Esophagus muscularis mucosa (tissue), 4 donors: ENCODE data around the gene SNED1. TPM values are rescaled to one million over a fixed set of nuclear protein-coding genes. Genes with fewer than 3 reads are reported as not detected.

Experiments
- DNase-seq: peaks from one replicate; pipeline ENCODE4 v3.0.0-alpha.2; 2017; ENCODE audit errors: extremely low spot score
- H3K27ac ChIP-seq, 4 donors: fragments of 200-600 bp; sonication (generic); replicated peaks in 1 of 4; 1 replicate in 3 of 4; 2 replicates in 1 of 4; pipeline ENCODE4 v1.5.1; 2016 to 2019; ENCODE audit warnings: mild to moderate bottlenecking in 1 of 4
- H3K27me3 ChIP-seq, 4 donors: fragments of 200-600 bp; sonication (generic); one replicate each; pipeline versions ENCODE4 v1.5.1 to v1.6.0; 2016 to 2019
- H3K36me3 ChIP-seq, 4 donors: fragments of 200-600 bp; sonication (generic); one replicate each; pipeline ENCODE4 v1.5.1; 2016 to 2019
- H3K4me1 ChIP-seq, 4 donors: fragments of 200-600 bp; sonication (generic); one replicate each; pipeline ENCODE4 v1.5.1; 2016 to 2019
- H3K4me3 ChIP-seq, 4 donors: fragments of 200-600 bp; sonication (generic); 1 replicate in 2 of 4; 2 replicates in 2 of 4; pipeline ENCODE4 v1.5.1; 2016 to 2019; ENCODE audit warnings: mild to moderate bottlenecking in 4 of 4, moderate library complexity in 1 of 4
- H3K9me3 ChIP-seq, 4 donors: fragments of 200-600 bp; sonication (generic); 1 replicate in 3 of 4; 2 replicates in 1 of 4; pipeline ENCODE4 v1.5.1; 2016 to 2019
- CTCF ChIP-seq, 3 experiments: fragments of 200-600 bp in 2 of 3; fragments of 450-650 bp in 1 of 3; sonication (generic) in 2 of 3; IDR thresholded peaks; one replicate each; pipeline ENCODE4 v1.5.1; 2017 to 2019; ENCODE audit warnings: antibody characterized with exemption in 3 of 3, mild to moderate bottlenecking in 2 of 3, moderate library complexity in 1 of 3
- EP300 ChIP-seq: sonication (generic); formaldehyde crosslinking; IDR thresholded peaks from one replicate; pipeline ENCODE4 v1.6.1; 2017; ENCODE audit warnings: antibody characterized with exemption
- POLR2A ChIP-seq: fragments of 450-650 bp; IDR thresholded peaks from one replicate; pipeline ENCODE4 v1.6.1; 2017; ENCODE audit warnings: antibody characterized with exemption, moderate library complexity, mild to moderate bottlenecking, low read depth
- POLR2AphosphoS5 ChIP-seq, 2 donors: sonication (generic); formaldehyde crosslinking; IDR thresholded peaks; one replicate each; pipeline ENCODE4 v1.6.1; 2017; ENCODE audit warnings: antibody characterized with exemption in 2 of 2
- WGBS: methylation state at CpG from one replicate; pipeline ENCODE4 v1.1.5; 2018; 5-methylcytosine and 5-hydroxymethylcytosine counted together
- intact Hi-C: fragments of 100-400 bp; cut with DNase I; formaldehyde crosslinking; loops from one replicate; pipeline ENCODE4 v1.15.1; 2023
- total RNA-seq, 4 donors: library from RNA; depleted of rRNA; stranded (reverse); fragments of >200 nt; gene quantifications; one replicate each; pipeline versions ENCODE4 v1.1.0 to v1.2.1, GENCODE V29; 2016

SNED1 gene
- total RNA-seq, 4 donors from 2014 or later = 7.3 to 14.1 (median 11.6) TPM

- intact Hi-C loops = no loop called here
- no peak for TF ChIP-seq CTCF (IDR thresholded peaks at IDR 0.05)
- no peak for TF ChIP-seq POLR2AphosphoS5 (IDR thresholded peaks at IDR 0.05)
- TF ChIP-seq POLR2A = no peak
- no peak for TF ChIP-seq EP300
- 59% methylated on average over 12 of the region's 16 CpGs for WGBS
- H3K36me3 ChIP-seq = peaks cover 0 to 12% (median 4%) of the 10 kb centered on the region in 4 donors
- no peak for DNase-seq
- peaks cover 0 to 6% (median 0%) of the 10 kb centered on the region in 4 donors for H3K27me3 ChIP-seq
- peak overlapping the region; percentile 69 to 82 (median 74) for H3K27ac ChIP-seq
- peak overlapping the region; percentile 64 to 76 (median 68) for H3K4me3 ChIP-seq
- H3K4me1 ChIP-seq = peaks cover 27 to 54% (median 47%) of the 10 kb centered on the region in 4 donors
- no peaks in the 10 kb centered on the region for H3K9me3 ChIP-seq
Measured at GRCh38 chr2:240997141-240997855, 1.1 kb upstream of the SNED1 start.

- Histone ChIP-seq H3K4me1 (peaks cover 22 to 53% (median 43%) of the 10 kb centered on the region in 4 donors), H3K4me3 (peak overlapping the region; percentile 64 to 76 (median 68)), H3K9me3 (peaks cover 0 to 9% (median 5%) of the 10 kb centered on the region in 4 donors), H3K36me3 (peaks cover 0 to 25% (median 8%) of the 10 kb centered on the region in 4 donors), H3K27ac (peak overlapping the region; percentile 62 to 79 (median 68)), H3K27me3 (no peaks in the 10 kb centered on the region)
- no peak for DNase-seq
- intact Hi-C loops = no loop called here
- WGBS = no CpG with 5 or more reads among the region's 51 CpGs
- no peak for TF ChIP-seq EP300
- TF ChIP-seq CTCF (IDR thresholded peaks at IDR 0.05) = no peak
- no peak for TF ChIP-seq POLR2AphosphoS5 (IDR thresholded peaks at IDR 0.05)
- TF ChIP-seq POLR2A = no peak
Measured at GRCh38 chr2:240998706-240998994, 232 bp downstream of the SNED1 start.

GRCh38 chr2:240998995-240999791, 775 bp downstream of the SNED1 start:
- Histone ChIP-seq H3K36me3 (peaks cover 0 to 30% (median 9%) of the 10 kb centered on the region in 4 donors), H3K27ac (peak overlapping the region; percentile 62 to 79 (median 68)), H3K4me1 (peaks cover 22 to 52% (median 42%) of the 10 kb centered on the region in 4 donors), H3K4me3 (peak overlapping the region; percentile 64 to 76 (median 68)), H3K9me3 (peaks cover 0 to 14% (median 11%) of the 10 kb centered on the region in 4 donors), H3K27me3 (no peaks in the 10 kb centered on the region)
- WGBS = 46% methylated on average over 5 of the region's 71 CpGs
- intact Hi-C loops = no loop called here
- DNase-seq = no peak
- TF ChIP-seq CTCF (IDR thresholded peaks at IDR 0.05) (no peak), POLR2A (no peak), EP300 (no peak), POLR2AphosphoS5 (IDR thresholded peaks at IDR 0.05) (no peak)

GRCh38 chr2:240999873-241000541, 1.6 kb downstream of the SNED1 start:
- Histone ChIP-seq H3K27ac (peak overlapping the region in 1 of 4 donors; percentile 70), H3K4me3 (peak overlapping the region; percentile 64 to 76 (median 68)), H3K4me1 (peaks cover 22 to 44% (median 38%) of the 10 kb centered on the region in 4 donors), H3K9me3 (peaks cover 0 to 21% (median 18%) of the 10 kb centered on the region in 4 donors), H3K27me3 (no peaks in the 10 kb centered on the region), H3K36me3 (peaks cover 0 to 35% (median 9%) of the 10 kb centered on the region in 4 donors)
- intact Hi-C loops = no loop called here
- WGBS = 88% methylated on average over 15 of the region's 19 CpGs
- no peak for DNase-seq
- no peak for TF ChIP-seq POLR2AphosphoS5 (IDR thresholded peaks at IDR 0.05)
